NCI-H524 (cell line): ENCODE results near the gene PVALEF.
A peak's percentile ranks its signal among the peaks of the same experiment; 100 is the strongest.
"Not testable (repeated sequence)": the region's sequence is repeated elsewhere in the genome, so short reads cannot be mapped to it uniquely, and the experiment has no call there.

ENCODE experiments used
- DNase-seq, 2 experiments: peaks; one replicate each; lab custom pipeline; 2025; lab: John Stamatoyannopoulos, UW

The PVALEF gene

GRCh38 chr17:81144423-81144781, 20.9 kb upstream of the PVALEF start:
- no peak for DNase-seq

- DNase-seq: not testable (repeated sequence)
These were observed 19.1 kb upstream of the PVALEF start for GRCh38 chr17:81146208-81146607.

GRCh38 chr17:81147701-81148100, 17.6 kb upstream of the PVALEF start:
- no peak for DNase-seq

GRCh38 chr17:81148571-81148970, 16.7 kb upstream of the PVALEF start:
- DNase-seq: no peak

GRCh38 chr17:81148986-81149533, 16.2 kb upstream of the PVALEF start:
- no peak for DNase-seq

GRCh38 chr17:81150377-81151077, 14.8 kb upstream of the PVALEF start:
- no peak for DNase-seq

- DNase-seq: no peak
These were observed 14.0 kb upstream of the PVALEF start for GRCh38 chr17:81151278-81151677.

- DNase-seq: no peak
These were observed 12.9 kb upstream of the PVALEF start for GRCh38 chr17:81152288-81152828.

GRCh38 chr17:81153340-81153803, 11.9 kb upstream of the PVALEF start:
- DNase-seq: no peak

- not testable (repeated sequence) for DNase-seq
These were observed 11.3 kb upstream of the PVALEF start for GRCh38 chr17:81154016-81154415.

GRCh38 chr17:81154961-81155360, 10.3 kb upstream of the PVALEF start:
- DNase-seq: no peak

GRCh38 chr17:81156866-81157805, 8.2 kb upstream of the PVALEF start:
- DNase-seq: peak in 1 of 2 experiments; percentile 24

- DNase-seq: no peak
These were observed 7.2 kb upstream of the PVALEF start for GRCh38 chr17:81157848-81158687.

GRCh38 chr17:81158688-81159590, 6.4 kb upstream of the PVALEF start:
- DNase-seq: no peak

GRCh38 chr17:81159611-81160265, 5.6 kb upstream of the PVALEF start:
- no peak for DNase-seq

GRCh38 chr17:81160306-81160705, 5.0 kb upstream of the PVALEF start:
- DNase-seq: no peak

GRCh38 chr17:81160747-81161453, 4.4 kb upstream of the PVALEF start:
- no peak for DNase-seq

GRCh38 chr17:81161536-81161935, 3.8 kb upstream of the PVALEF start:
- DNase-seq: no peak

GRCh38 chr17:81161972-81162371, 3.3 kb upstream of the PVALEF start:
- no peak for DNase-seq
